Stimulated activated CD8-positive, alpha-beta memory T cell treated with anti-CD3 and anti-CD28 coated beads, Interleukin-12 subunit alpha, Interleukin-12 subunit beta, amount 100 ng/mL, for 1 hour (primary cell): Measurements from ENCODE around the gene TSHR.
A peak's percentile ranks its signal among the peaks of the same experiment; 100 is the strongest.
"Not testable (repeated sequence)": the region's sequence is repeated elsewhere in the genome, so short reads cannot be mapped to it uniquely, and the experiment has no call there.

Source experiments
- DNase-seq: peaks from one replicate; pipeline ENCODE4 v3.0.0-alpha.2; 2020; ENCODE audit warnings: low read depth

TSHR gene

DNA sequence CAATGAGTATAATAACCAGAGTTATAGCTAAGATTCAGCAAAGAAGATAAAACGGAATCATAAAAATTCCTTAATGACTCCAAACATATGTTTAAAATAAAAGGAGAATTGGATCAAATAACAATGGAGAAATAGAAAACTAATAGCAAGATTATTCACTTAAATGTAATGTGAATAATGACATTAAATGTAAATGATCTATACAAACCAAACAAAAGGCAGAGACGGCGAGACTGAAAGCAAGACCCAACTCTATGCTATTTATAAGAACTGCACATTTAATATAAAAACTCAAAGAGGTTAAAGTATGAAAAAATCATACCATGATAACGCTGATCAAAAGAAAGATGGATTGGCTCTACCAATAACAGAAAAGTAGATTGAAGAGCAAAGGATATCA, 3.9 kb upstream of the TSHR start:
- no peak for DNase-seq

DNA sequence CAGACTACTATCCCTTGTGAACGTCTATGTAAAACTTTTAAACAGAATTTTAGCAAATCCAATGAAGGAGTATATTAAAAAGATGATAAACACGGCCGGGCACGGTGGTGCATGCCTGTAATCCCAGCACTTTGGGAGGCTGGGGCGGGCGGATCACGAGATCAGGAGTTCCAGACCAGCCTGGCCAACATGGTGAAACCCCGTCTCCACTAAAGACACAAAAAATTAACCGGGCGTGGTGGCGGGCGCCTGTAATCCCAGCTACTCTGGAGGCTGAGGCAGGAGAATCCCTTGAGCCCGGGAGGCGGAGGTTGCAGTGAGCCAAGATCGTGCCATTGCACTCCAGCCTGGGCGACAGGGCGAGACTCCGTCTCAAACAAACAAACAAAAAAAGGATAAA, 2.2 kb upstream of the TSHR start:
- not testable (repeated sequence) for DNase-seq

DNA sequence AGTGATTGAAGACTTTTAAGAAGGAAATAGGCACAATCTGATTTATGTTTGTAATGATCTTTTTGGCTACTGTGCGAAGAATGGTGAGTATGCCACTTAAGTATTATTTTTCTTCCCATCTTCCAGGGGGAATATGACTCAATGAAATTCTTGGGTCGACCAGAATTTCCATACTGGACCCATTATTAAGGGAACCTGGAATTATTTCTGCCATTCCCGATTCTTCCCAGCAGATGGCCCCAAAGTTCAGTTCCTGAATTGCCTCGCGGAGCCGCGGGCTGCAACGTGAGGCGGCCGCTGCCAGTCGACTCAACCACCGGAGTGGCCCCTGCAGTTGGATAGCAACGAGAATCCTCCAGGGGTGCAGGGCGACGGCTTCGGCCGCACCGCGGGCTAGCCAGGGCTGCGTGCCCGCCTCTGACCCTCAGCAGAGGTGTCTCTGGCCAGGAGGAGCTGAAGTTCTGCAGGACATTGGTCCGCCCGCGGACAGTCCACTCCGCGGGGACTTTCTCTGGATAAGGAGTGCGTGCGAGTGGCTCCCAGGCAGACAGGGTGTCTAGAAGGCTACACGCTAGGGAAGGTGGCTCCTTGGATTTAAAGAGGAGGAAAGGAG, 628 bp upstream of the TSHR start:
- DNase-seq: peak; percentile 57

DNA sequence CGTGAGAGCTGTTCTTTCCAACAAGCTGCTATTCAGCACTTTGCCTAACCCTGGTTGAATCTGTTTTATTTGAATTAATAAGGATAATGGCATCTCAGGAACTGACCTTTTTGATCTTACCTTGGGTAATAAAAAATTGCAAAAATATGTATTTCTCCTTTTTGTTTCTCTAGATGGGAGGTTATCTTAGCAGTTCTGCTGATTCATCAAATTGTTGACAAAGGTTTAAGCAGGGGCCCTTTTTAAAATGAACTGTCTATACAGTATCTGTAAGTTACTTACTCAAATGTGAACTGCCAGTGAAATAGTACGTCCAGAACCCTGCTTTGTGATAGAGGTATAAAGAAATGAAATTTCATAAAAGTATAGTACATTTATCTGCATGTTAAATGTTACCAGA, 681 bp downstream of the TSHR start:
- DNase-seq: no peak

DNA sequence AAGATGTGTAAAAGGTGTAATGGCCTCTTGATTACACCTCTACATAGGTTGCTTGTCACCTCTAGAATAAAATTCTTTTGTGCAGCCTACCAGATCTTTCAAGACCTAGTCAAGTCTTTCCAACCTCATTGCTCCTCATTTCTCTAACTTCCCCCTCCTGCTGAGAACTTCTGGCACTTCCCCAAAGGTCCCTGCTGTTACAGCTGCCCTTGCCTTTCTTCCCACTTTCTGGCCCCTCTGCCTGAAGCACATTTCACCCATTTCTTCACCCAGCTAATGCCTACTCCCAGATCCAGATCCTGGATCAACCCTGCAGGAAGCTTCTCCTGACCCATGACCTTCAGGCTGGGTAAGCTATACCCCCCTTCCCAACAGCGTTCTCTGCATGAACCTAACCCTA, 1.5 kb downstream of the TSHR start:
- DNase-seq: no peak

GRCh38 chr14:80957613-80958012, 2.2 kb downstream of the TSHR start:
- no peak for DNase-seq

DNA sequence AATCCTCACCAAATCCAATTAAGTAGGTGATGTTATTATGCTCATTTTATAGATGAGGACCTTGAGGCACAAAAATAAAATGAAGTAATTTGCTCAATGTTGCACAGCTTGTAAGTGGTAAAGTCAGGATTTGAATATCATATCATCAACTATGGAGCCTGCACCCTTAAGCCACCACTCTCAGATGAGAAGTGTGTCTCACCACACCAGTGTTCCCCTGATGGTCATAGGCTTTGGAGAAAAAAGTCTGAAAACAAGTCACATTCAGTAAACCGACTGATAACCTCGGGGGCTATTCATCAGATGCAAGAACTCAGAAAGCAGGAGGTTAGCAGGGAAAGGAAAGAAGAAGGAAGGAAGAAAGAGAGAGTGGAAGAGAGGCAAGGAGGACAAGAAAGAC, 2.8 kb downstream of the TSHR start:
- no peak for DNase-seq

DNA sequence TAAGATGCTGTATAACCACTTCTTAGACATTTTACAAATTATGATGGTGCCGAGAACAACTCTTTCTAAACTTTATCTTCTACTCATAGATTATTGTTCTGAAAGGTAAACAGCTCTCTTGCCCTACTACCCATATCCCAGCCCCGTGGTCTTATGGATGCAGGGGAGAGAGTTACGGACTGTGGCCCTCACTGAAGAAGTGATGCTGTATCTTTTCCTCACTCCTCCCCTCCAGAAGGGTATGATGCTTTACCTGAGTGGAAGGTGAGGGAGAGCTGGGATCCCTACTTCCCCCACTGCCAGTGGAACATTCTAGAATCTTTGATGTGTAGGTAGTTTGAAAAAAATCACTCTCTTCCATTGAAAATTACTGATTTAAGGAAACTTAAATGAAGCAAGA, 3.5 kb downstream of the TSHR start:
- DNase-seq: no peak

DNA sequence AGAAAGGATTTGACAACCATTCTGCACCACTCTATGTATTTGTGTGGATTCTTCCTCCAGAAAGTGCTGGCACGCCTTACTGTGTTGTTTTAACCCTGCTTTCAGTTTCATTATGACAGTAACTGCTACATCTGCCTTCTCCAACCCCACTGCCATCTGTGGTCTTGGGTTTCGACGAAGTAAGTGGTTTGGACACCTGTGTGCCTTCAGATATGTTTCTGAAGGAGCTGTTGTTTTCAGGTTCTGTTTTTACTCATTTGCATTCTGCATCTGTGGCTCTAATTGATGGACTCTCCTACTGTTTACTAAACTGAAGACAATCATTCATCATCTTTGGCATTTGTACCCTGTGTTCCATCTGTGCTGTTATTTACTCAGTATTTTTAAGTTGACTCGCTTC, 4.1 kb downstream of the TSHR start:
- no peak for DNase-seq

DNA sequence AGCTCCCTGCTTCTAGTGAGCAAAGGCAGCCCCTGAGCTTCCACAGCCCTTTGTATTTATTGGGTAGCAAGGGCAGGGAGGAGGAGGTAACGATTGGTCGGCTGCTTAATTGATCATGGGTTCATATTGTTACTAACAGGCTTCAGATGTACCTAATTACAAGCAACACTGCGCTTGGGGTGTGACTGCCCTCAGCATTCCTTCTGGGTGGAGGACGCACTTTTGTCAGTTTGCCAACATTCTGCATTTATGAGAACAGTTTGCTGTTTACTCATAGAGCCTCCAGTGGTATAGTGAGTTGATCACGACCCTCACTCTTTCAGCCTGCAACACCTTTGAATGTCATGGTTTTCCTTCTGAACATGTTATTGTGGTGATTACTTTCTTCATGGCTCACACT, 9.6 kb downstream of the TSHR start:
- no peak for DNase-seq

DNA sequence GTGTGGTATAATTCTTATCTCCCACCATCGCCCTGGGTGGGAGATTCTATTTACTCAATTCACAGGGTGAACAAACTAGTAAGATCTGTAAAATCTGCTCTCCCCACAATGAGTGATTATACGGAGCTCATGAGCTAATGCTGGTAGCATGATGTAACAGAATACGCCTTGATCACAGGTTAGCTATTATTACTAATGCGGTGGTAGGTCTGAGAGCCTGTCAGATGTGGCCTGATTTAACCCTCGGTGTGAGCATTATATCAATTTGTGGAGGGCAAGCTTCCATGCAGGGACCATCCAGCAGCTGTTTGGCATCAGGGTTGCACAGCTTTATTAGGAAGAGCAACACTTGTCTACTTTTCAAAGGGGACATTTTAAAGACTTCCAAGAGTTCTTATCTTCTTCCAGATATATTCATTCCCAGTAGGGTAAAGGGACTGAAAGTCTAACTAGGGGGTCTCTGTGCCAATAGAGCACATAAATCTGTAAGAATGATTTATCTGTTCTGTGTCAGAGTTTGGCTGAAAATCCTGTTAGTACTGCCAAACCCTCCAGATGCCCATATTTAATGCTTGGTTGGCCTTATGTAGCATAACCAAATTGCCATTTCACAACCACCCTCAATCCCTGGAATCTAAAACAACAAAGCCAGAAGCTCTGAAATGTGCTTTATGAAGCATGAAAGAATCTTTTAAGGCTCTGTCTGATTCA, 18.7 kb downstream of the TSHR start:
- no peak for DNase-seq

DNA sequence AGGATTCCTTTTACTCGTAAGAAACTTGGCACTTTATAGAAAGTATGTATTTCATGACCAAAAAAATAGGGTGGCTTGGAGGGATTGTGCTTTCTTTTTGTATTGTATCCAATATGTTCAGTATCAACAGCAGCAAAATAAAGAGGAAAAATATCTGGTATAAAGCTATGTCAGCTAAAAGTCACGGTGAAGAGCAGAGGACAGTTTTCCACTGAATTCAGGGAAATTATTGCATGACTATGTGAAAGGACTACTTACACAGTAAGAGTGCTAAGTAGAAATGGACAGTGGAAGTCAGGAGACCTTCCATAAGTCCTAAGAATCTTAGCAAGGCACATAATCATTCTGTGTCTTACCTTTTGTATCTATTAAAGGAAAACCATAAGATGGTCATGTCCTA, 19.3 kb downstream of the TSHR start:
- no peak for DNase-seq

- no peak for DNase-seq
These were observed 21.8 kb downstream of the TSHR start for GRCh38 chr14:80977221-80977620.

GRCh38 chr14:80978403-80978802, 23.0 kb downstream of the TSHR start:
- DNase-seq: no peak

- no peak for DNase-seq
These were observed 24.5 kb downstream of the TSHR start for GRCh38 chr14:80979951-80980350.

DNA sequence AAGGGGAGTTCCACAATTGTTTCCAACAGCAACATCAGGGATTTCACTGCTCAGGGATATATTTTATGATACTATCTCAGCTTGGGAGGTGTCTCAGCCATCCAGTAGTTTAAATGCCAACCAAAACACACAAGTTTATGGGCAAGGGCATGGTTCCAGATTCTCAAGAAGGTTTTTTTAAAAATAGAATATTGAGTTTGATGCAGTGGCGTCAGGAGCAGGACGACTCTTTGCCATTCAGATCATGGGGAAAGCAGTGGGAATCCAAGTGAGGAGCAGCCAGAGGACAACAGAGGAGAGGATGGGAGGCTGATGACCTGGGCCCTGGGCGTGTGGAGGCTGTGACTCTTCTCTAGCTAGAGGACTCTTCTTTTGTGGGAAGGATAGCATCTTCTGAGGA, 25.7 kb downstream of the TSHR start:
- no peak for DNase-seq

DNA sequence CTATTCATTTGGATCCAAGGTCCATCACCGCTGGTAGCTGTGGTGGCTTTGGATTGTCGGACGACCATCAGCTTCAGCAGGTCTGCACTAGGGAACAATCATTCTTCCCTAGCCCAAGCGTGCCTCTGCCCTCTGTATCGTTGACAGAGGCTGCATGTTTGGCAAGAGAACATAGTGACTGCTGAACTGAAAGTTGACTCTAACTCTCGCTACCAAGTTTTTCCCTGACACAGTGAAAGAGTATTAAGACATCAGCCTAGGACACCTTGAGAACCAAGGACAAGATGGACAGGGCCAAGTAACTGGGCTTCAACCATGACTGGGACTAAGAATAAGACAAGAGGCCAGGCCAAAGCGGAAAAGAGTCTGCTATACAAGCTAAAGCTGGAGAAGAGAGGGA, 26.3 kb downstream of the TSHR start:
- no peak for DNase-seq

GRCh38 chr14:80982711-80983110, 27.3 kb downstream of the TSHR start:
- DNase-seq: no peak

- DNase-seq: peak; percentile 36
These were observed 32.0 kb downstream of the TSHR start for GRCh38 chr14:80987235-80988032.

DNA sequence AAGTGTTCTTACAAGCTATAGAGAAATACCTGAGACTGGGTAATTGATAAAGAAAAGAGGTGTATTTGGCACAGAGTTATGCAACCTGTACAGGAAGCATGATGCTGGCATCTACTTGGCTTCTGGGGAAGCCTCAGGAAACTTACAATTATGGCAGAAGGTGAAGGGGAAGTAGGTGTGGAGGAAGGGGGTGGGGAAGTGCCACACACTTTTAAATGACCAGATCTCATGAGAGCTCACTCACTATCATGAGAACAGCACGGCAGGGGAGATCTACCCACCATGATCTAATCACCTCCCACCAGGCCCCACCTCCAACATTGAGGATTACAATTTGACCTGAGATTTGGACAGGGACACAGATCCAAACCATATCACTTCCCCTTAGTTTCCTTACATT, 32.8 kb downstream of the TSHR start:
- no peak for DNase-seq

DNA sequence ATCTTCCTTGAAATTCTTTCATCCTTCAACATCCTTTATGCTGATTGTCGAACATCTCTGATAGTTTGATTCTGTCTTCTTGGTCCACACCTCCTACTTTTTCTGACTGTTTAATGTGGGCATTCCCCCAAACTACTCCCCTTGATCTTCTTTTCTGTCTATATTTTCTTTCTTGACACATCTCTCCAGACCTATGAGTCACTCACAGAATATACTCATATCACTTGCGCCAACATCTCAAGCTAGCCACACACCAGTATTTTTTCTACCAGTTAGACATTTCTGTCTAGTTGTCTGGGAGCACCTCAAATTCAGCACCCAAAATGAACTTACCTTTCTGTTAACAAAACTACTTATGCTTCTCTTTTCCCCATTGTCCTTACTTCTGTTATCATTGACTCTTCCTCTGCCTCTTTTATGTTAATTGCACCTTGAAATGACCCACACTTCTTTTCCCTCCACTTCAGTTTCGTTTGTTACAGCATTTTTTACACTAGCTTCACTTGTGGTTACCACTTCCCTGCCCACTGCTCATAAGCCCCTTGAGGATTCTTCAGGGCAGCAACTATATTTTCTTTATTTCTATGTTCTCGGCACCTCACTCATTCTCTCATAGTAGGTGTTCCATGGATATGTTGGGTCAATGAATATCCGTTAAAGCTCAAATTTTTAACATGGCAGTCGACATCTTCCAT, 33.5 kb downstream of the TSHR start:
- no peak for DNase-seq

GRCh38 chr14:80992580-80992979, 37.2 kb downstream of the TSHR start:
- DNase-seq: no peak
